ENCODE measurements around the gene COA6.

COA6 gene

DNA sequence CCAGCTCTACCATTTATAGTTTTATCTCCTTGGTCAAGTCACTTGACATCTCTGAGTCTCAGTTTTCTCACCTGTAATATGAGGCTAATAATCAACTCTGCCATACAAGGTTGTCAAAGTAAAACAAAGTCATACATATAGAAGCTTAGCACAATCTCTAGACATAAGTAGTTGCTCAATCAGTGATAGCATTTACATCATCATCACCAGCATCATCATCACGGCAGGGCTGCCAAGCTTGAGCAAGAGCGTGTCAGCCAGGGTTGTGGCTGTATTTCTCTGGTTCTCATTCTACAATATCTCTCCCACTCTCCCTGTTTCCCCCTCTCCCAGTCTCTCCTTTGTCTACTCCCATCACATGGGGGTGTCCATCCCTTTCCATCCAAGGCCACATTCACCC is 41.7 kb upstream of the COA6 start:
- TF ChIP-seq, protein P1, sequence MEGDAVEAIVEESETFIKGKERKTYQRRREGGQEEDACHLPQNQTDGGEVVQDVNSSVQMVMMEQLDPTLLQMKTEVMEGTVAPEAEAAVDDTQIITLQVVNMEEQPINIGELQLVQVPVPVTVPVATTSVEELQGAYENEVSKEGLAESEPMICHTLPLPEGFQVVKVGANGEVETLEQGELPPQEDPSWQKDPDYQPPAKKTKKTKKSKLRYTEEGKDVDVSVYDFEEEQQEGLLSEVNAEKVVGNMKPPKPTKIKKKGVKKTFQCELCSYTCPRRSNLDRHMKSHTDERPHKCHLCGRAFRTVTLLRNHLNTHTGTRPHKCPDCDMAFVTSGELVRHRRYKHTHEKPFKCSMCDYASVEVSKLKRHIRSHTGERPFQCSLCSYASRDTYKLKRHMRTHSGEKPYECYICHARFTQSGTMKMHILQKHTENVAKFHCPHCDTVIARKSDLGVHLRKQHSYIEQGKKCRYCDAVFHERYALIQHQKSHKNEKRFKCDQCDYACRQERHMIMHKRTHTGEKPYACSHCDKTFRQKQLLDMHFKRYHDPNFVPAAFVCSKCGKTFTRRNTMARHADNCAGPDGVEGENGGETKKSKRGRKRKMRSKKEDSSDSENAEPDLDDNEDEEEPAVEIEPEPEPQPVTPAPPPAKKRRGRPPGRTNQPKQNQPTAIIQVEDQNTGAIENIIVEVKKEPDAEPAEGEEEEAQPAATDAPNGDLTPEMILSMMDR (IDR thresholded peaks at IDR 0.05; ENCODE audit: low read depth, low read length), result no peak
- peak; percentile 44 to 73 for DNase-seq (ENCODE audit: low read depth in 2 of 2)
- no peak overlapping the region for H3K4me3 ChIP-seq (replicated peaks in 1 of 2; ENCODE audit: low read depth in 2 of 2, low read length in 2 of 2)

DNA sequence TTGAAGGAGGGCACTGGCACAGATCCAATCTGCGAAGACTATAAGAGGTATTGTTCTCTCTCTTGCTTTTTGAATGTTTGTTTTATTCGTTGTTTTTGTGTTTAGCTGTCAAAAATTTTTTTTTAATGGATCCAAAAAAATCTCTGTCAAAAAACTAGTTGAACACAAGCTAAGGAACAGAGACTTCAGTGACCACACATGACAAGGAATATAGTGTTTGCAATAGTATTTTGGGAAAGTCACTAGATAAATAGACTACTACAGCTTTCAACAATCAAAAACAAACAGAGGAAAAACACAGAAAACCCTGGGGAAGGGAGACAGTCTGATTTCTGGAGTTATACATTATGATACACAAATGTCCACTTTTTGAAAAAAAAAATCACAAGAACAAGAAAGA is 36.9 kb upstream of the COA6 start:
- TF ChIP-seq, protein P1 (IDR thresholded peaks at IDR 0.05; ENCODE audit: low read depth, low read length), result no peak

DNA sequence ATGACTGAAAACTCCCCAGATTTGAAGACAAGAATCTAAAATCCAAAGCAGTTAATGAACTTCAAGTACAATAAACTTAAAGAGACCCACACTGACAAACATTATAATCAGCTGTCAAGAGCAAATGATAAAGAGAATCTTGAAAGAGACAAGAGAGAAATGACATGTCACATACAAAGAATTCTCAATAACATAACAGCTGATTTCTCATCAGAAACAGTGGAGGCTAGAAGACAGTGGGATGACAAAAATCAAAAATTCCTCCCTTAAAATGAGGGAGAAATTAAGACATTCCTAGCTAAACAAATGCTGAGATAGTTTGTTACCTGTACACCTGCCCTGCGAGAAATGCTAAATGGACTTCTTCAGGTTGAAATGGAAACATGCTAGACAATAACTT is 36.0 kb upstream of the COA6 start:
- DNase-seq (ENCODE audit: low read depth in 2 of 2), result no peak
- no peak overlapping the region for H3K4me3 ChIP-seq (replicated peaks in 1 of 2; ENCODE audit: low read depth in 2 of 2, low read length in 2 of 2)
- TF ChIP-seq, protein P1 (IDR thresholded peaks at IDR 0.05; ENCODE audit: low read depth, low read length), result no peak

More for the DNA sequence above, 36.9 kb upstream of the COA6 start:
- no peak for DNase-seq (ENCODE audit: low read depth in 2 of 2)
- H3K4me3 ChIP-seq (replicated peaks in 1 of 2; ENCODE audit: low read depth in 2 of 2, low read length in 2 of 2), result no peak overlapping the region

DNA sequence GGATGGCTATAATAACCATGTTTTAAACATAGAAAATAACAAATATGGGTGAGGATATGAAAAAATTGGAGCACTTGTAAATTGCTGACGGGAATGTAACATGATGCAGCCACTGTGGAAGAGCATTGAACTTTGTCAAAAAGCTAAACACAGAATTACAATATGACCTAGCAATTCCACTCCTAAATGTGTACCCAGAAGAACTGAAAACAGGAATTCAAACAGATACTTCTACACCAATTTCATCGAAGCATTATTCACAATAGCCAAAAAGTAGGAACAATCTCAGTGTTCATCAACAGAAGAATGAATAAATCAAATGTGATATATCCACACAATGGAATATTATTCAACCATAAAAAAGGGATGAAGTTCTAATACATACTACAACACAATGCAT is 32.7 kb upstream of the COA6 start:
- DNase-seq (ENCODE audit: low read depth in 2 of 2), result no peak
- TF ChIP-seq, protein P1 (IDR thresholded peaks at IDR 0.05; ENCODE audit: low read depth, low read length), result no peak
- H3K4me3 ChIP-seq (replicated peaks in 1 of 2; ENCODE audit: low read depth in 2 of 2, low read length in 2 of 2), result no peak overlapping the region

DNA sequence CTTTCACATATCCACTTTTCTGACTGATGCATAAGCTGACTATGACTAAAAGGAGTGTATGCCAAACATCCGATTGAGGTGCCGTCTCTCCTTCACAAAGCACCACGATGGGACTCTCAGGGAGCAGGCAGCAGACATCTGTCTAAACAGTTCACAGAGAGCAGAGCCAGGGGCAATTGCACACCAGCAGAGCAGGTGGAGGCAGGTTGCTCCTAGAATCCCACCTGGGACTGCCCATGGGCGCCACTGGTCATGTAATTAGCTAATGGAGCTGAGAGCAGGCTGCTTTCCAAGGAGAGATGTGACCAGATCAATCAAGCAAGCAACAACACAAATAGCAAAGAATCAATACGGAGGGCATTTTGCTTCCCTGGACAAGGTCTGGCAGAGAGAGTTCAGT is 30.5 kb upstream of the COA6 start:
- H3K4me3 ChIP-seq (replicated peaks in 1 of 2; ENCODE audit: low read depth in 2 of 2, low read length in 2 of 2), result no peak overlapping the region
- no peak for DNase-seq (ENCODE audit: low read depth in 2 of 2)
- TF ChIP-seq, protein P1 (IDR thresholded peaks at IDR 0.05; ENCODE audit: low read depth, low read length), result no peak

DNA sequence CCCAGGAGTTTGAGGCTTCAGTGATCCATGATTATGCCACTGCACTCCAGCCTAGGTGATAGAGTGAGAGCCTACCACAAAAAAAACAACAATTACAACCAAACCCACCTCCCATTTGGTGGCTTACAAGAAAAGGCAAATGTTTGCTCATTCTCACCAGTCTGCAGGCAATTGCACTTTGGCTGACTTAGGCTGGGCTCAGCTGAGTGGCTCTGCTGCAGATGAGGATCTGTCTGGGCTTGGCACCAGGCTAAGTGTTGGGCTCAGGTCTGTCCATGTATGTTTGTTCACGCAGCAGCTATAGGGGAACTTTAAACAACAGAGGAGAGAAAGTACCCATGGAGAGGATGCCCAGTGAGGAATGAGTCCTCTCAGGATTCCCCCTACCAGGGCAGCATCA is 28.0 kb upstream of the COA6 start:
- TF ChIP-seq, protein P1 (IDR thresholded peaks at IDR 0.05; ENCODE audit: low read depth, low read length), result no peak
- no peak for DNase-seq (ENCODE audit: low read depth in 2 of 2)

DNA sequence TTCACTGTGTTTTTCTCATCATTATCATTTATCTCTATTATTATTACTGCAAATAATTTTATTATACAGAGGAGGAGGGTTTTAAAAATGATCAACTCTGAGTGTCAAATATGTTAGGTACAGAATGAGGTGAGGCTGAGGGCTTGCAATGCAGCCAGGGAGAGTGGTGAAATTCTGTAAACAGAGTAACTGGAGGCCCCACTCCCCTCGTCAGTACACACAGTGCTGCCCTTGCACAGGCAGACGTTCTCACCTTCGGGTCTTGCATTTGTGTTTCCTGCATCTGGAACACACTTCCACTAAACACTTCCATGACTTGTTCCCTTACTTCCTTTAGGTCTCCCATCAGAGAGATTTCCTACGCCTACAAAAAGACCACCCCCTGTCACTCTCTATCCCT is 24.3 kb upstream of the COA6 start:
- no peak overlapping the region for H3K4me3 ChIP-seq (replicated peaks in 1 of 2; ENCODE audit: low read depth in 2 of 2, low read length in 2 of 2)
- TF ChIP-seq, protein P1 (IDR thresholded peaks at IDR 0.05; ENCODE audit: low read depth, low read length), result no peak

More for the DNA sequence above, 28.0 kb upstream of the COA6 start:
- H3K4me3 ChIP-seq (replicated peaks in 1 of 2; ENCODE audit: low read depth in 2 of 2, low read length in 2 of 2), result no peak overlapping the region

More for the DNA sequence above, 24.3 kb upstream of the COA6 start:
- DNase-seq (ENCODE audit: low read depth in 2 of 2), result no peak

Data from cardiac fibroblast (primary cell).